ENCODE results near the gene C6orf120. TPM values are rescaled to one million over a fixed set of nuclear protein-coding genes. Genes with fewer than 3 reads are reported as not detected.

C6orf120 gene
- total RNA-seq (2013): 32.1 TPM
- polyA plus RNA-seq (10 to 100 TPM in 2 of 3 donors, 1 to 10 TPM in 1; 8.3 to 31.4 (median 28.5) TPM), polyA minus RNA-seq (15.2 and 27.9 TPM in 2 replicates), total RNA-seq (28.0 to 88.7 (median 44.0) reads per million in 11 experiments)

DNA sequence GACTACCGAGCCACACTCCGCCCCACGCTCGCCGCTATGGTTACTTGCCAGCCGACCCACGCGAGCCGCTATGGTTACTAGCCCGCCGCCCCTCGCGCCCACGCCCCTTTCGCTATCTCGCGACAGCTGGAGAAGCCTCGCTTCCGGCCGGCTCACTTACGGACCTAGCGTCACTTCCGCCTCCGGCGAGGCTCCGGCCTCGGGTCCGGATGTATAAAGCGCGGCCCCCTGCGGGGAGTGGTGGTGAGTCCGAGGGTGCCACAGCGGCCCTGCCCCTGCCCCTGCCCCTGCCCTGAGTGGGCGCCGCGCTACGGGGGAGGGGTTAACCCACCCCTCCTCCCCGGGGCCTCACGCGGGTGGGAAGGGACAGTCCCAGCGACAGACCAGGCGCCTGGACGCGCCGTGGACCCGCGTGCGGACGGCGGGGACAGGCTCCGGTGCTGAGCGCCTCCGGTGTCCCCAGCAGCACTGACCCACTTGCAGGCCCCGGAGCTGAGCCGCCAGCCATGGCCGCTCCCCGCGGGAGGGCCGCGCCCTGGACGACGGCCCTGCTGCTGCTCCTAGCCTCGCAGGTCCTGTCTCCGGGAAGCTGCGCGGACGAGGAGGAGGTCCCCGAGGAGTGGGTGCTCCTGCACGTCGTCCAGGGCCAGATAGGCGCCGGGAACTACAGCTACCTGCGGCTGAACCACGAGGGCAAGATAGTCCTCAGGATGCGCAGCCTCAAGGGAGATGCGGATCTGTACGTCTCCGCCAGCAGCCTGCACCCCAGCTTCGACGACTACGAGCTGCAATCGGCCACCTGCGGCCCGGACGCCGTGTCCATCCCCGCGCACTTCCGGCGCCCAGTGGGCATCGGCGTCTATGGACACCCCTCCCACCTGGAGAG, at the start of gene C6orf120, which contains the start of gene WDR27:
Gene C6orf120 (plus strand): TSS at position 173 of the 886 bp plus-strand sequence. CDS start 334 bp downstream, at position 507.
Gene WDR27 (minus strand): TSS at position 76 of the 886 bp plus-strand sequence. CDS start 13,024 bp downstream, outside the sequence.
- Mint-ChIP-seq H3K27me3 (ENCODE audit: low read depth in 3 of 3) (no peaks in the 10 kb centered on the region), H3K9me3 (peaks cover 0 to 6% (median 2%) of the 10 kb centered on the region in 7 donors), H3K4me1 (peaks cover 43% of the 10 kb centered on the region), H3K36me3 (peaks cover 11 to 12% of the 10 kb centered on the region in 2 donors), H3K27ac (peak within 1 kb of the TSS; percentile 85 to 93 (median 89)), H3K4me3 (peak within 1 kb of the TSS; percentile 92 to 94)
- Histone ChIP-seq H3K79me2 (ENCODE audit: insufficient read depth, low read length) (peaks cover 36% of the 10 kb centered on the region), H3K27me3 (ENCODE audit: control insufficient read depth in 2 of 2, insufficient read depth in 2 of 2, low read length in 2 of 2) (no peaks in the 10 kb centered on the region), H3K36me3 (replicated peaks in 1 of 2; ENCODE audit: control insufficient read depth in 1 of 2, insufficient read depth in 2 of 2, low read length in 2 of 2) (peaks cover 2 to 18% of the 10 kb centered on the region in 2 donors), H2AFZ (ENCODE audit: insufficient read depth, low read depth, low read length, poor library complexity, severe bottlenecking) (peak within 1 kb of the TSS; percentile 98), H3K9me3 (replicated peaks in 1 of 2; ENCODE audit: control insufficient read depth in 1 of 2, insufficient read depth in 1 of 2, low read length in 2 of 2) (peaks cover 0 to 4% of the 10 kb centered on the region in 2 donors), H3K9ac (ENCODE audit: insufficient read depth, low read length, poor library complexity, severe bottlenecking) (peak within 1 kb of the TSS; percentile 96), H3K27ac (ENCODE audit: low read depth in 1 of 2, low read length in 2 of 2) (peak within 1 kb of the TSS; percentile 83 to 94), H3K4me1 (ENCODE audit: control insufficient read depth in 1 of 2, insufficient read depth in 2 of 2, low read length in 2 of 2) (peaks cover 32 to 43% of the 10 kb centered on the region in 2 donors), H3K4me3 (replicated peaks in 1 of 3; ENCODE audit: low read depth in 2 of 3, low read length in 3 of 3) (peak within 1 kb of the TSS; percentile 63 to 95 (median 84)), H3K4me2 (replicated peaks; ENCODE audit: extremely low read depth, low read length, poor library complexity, severe bottlenecking) (peak within 1 kb of the TSS; percentile 95), H4K20me1 (ENCODE audit: insufficient read depth, low read length) (peaks cover 13% of the 10 kb centered on the region)
- DNase-seq: peak; percentile 96 to 97 (median 96)
- intact Hi-C loops (cut with micrococcal nuclease): loop anchor here (2.0 to 10.0 kb wide), 6 partner anchors 21 to 850 kb away; partner anchors contain the start of genes DYNLT2 (in 2 of the 2), ERMARD (in 2 of the 2), PSMB1 (in 2 of the 2) and TBP (in 2 of the 2)
- under 1% methylated on average over 92 of the region's 92 CpGs for WGBS (ENCODE audit: insufficient coverage)
- TF ChIP-seq, protein P1, sequence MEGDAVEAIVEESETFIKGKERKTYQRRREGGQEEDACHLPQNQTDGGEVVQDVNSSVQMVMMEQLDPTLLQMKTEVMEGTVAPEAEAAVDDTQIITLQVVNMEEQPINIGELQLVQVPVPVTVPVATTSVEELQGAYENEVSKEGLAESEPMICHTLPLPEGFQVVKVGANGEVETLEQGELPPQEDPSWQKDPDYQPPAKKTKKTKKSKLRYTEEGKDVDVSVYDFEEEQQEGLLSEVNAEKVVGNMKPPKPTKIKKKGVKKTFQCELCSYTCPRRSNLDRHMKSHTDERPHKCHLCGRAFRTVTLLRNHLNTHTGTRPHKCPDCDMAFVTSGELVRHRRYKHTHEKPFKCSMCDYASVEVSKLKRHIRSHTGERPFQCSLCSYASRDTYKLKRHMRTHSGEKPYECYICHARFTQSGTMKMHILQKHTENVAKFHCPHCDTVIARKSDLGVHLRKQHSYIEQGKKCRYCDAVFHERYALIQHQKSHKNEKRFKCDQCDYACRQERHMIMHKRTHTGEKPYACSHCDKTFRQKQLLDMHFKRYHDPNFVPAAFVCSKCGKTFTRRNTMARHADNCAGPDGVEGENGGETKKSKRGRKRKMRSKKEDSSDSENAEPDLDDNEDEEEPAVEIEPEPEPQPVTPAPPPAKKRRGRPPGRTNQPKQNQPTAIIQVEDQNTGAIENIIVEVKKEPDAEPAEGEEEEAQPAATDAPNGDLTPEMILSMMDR (IDR thresholded peaks at IDR 0.05): no peak

DNA sequence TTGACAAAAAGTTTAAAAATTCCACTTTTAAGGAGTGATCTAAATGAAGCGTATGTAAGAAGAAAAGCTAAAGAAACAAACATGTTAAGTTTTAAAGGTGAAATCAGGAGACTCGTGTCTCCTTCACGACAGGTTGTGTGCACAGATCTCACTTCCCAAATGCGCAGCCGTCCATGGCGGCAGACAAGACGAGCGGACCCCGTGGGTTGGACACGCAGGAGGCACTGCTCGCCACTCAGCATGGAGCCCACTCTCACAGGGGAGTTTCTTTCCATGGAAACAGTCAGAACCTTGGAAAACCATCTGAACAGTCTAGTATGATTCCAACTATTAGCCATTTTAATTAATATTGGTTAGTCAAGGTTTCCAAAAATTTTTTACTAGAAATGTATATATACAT, 49.0 kb upstream of the C6orf120 start:
- Histone ChIP-seq H4K20me1 (ENCODE audit: insufficient read depth, low read length) (no peaks in the 10 kb centered on the region), H3K9me3 (replicated peaks in 1 of 2; ENCODE audit: control insufficient read depth in 1 of 2, insufficient read depth in 1 of 2, low read length in 2 of 2) (no peaks in the 10 kb centered on the region), H3K27me3 (ENCODE audit: control insufficient read depth in 2 of 2, insufficient read depth in 2 of 2, low read length in 2 of 2) (no peaks in the 10 kb centered on the region), H3K27ac (ENCODE audit: low read depth in 1 of 2, low read length in 2 of 2) (no peak overlapping the region), H3K4me3 (replicated peaks in 1 of 3; ENCODE audit: low read depth in 2 of 3, low read length in 3 of 3) (no peak overlapping the region), H3K9ac (ENCODE audit: insufficient read depth, low read length, poor library complexity, severe bottlenecking) (no peak overlapping the region), H2AFZ (ENCODE audit: insufficient read depth, low read depth, low read length, poor library complexity, severe bottlenecking) (no peak overlapping the region), H3K4me2 (replicated peaks; ENCODE audit: extremely low read depth, low read length, poor library complexity, severe bottlenecking) (no peak overlapping the region), H3K79me2 (ENCODE audit: insufficient read depth, low read length) (no peaks in the 10 kb centered on the region), H3K36me3 (replicated peaks in 1 of 2; ENCODE audit: control insufficient read depth in 1 of 2, insufficient read depth in 2 of 2, low read length in 2 of 2) (peaks cover 0 to 14% of the 10 kb centered on the region in 2 donors), H3K4me1 (ENCODE audit: control insufficient read depth in 1 of 2, insufficient read depth in 2 of 2, low read length in 2 of 2) (peaks cover 0 to 6% of the 10 kb centered on the region in 2 donors)
- Mint-ChIP-seq H3K4me1 (peaks cover 9% of the 10 kb centered on the region), H3K27ac (no peak overlapping the region), H3K9me3 (peaks cover 0 to 6% (median 3%) of the 10 kb centered on the region in 7 donors), H3K36me3 (peaks cover 7 to 11% of the 10 kb centered on the region in 2 donors), H3K4me3 (no peak overlapping the region), H3K27me3 (ENCODE audit: low read depth in 3 of 3) (peaks cover 0 to 6% (median 4%) of the 10 kb centered on the region in 3 donors)
- intact Hi-C loops (cut with micrococcal nuclease): no loop called here
- whole genome bisulfite sequencing (ENCODE audit: insufficient coverage): 96% methylated on average over 9 of the region's 11 CpGs
- TF ChIP-seq, protein P1 (IDR thresholded peaks at IDR 0.05): no peak
- no peak for DNase-seq

Data from CD14-positive monocyte (primary cell).